Measurements from ENCODE around the gene BCAM.
"Not testable (repeated sequence)": the region's sequence is repeated elsewhere in the genome, so short reads cannot be mapped to it uniquely, and the experiment has no call there.

Gene BCAM

DNA sequence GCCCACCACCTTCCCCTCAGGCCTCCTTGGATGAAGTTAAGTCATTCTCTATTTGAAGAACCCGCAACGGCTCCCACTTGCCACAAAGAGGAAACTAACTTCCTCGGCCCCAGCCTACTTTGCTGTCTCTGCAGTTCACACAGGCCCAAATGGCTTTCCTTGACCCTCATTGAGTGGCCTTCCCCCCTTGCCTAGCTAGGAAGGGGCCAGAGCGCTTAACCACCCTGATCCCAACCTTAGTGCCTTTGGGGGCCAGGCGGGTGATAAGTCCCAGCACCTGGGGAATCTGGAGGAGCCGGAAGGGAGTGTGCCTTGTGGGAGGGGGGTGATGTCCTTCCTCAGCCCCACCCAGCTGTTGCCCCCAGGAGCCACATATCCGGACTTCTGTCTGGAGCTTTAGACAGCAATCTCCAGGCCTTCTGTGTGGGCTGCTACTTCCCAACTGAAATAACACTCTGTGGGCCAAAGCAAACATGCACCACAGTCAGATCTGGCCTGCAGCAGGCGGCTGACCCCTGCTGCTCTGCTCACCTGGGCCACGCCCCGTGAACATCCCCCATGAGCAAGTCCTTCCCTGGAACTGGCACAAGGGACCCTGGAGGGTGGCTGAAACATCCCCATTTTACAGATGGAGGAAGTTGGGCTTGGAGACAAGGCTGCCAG is 47.6 kb downstream of the BCAM start:
- DNase-seq: no peak

DNA sequence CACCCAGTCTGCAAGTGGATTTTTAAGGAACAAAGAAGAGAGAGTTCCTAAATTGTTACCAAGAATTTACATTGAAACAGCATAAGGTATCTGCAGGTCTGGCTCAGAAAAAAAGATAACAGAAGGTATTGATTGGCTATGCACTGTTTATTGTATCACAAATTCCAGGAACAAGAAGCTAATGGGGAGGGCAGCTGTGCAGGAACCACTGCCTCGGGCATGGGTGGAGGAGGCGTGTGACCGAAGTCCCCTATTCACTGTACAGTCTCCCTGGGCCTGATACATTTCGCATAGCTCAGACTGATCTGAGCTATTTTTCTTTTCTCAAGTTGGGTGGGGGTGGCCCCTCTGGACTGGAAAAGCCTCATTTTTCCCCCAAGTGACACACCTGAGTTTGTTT is 48.9 kb downstream of the BCAM start:
- no peak for DNase-seq

DNA sequence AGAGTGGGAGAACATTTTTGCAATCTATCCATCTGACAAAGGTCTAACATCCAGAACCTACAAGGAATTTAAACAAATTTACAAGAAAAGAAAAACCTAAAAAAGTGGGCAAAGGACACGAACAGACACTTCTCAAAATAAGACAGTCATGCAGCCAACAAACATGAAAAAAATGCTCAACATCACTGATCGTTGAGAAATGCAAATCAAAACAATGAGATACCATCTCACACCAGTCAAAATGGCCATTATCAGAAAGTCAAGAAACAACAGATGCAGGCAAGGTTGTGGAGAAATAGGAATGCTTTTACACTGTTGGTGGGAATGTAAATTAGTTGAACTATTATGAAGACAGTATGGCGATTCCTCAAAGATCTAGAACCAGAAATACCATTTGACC is 52.7 kb downstream of the BCAM start:
- DNase-seq: not testable (repeated sequence)

DNA sequence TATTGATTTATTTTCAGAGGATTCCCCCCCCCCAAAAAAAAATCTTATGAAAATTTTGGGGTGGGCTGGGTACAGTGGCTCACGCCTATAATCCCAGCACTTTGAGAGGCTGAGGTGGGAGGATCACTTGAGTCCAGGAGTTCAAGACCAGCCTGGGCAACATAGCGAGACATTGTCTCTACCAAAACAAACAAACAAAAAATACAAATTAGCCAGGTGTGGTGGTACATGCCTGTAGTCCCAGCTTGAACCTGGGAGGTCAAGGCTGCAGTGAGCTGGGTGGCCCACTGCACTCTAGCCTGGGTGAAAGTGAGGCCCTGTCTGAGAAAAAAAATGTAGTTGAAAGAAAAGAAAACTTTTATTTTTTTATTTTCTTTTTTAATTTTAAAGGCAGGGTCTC is 55.1 kb downstream of the BCAM start:
- no peak for DNase-seq

DNA sequence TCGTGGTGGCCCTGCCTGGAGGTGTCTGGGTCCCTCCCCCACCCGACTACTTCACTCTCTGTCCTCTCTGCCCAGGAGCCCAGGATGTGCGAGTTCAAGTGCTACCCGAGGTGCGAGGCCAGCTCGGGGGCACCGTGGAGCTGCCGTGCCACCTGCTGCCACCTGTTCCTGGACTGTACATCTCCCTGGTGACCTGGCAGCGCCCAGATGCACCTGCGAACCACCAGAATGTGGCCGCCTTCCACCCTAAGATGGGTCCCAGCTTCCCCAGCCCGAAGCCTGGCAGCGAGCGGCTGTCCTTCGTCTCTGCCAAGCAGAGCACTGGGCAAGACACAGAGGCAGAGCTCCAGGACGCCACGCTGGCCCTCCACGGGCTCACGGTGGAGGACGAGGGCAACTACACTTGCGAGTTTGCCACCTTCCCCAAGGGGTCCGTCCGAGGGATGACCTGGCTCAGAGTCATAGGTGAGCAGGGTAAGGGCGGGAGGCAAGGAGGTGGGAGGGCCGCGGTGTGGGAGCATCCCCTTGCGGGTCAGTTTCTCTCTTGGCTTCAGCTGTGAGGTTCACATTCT is 56.4 kb downstream of the BCAM start:
- DNase-seq: no peak

DNA sequence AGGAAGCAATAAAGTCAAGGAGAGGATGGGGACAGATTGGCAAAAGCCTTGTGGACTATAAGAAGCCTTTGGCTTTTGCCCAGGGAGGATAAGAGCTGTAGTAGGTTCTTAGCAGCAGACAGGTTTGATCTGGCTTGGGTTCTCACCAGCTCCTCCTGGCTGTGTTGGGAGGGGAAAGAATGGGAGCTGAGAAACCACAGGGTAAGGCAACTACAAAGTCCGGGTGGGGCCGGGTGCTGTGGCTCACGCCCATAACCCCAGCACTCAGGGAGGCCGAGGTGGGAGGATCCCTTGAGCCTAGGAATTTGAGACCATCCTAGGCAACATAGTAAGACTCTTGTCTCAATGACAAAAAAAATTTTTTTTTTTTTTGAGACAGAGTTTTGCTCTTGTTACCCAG is 57.8 kb downstream of the BCAM start:
- DNase-seq: no peak

DNA sequence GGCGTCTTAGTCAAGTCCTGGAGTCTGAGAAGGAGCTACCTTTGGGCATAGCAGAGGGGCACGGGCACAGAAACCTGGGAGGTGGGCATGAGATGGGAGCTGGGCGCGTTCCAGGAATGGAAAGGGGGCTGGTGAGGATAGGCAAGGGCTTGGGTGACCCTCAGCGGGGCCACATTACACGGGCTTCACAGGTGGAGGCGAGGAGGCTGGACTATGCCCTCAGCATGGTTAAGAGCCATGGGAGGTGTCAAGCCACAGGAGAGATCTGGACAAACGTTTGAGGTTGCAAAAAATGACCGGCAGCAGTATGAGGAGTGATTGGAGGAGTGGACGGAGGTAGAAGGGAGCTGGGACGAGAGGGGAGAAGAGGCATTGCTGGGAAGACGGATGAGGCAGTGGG is 58.7 kb downstream of the BCAM start:
- DNase-seq: no peak

DNA sequence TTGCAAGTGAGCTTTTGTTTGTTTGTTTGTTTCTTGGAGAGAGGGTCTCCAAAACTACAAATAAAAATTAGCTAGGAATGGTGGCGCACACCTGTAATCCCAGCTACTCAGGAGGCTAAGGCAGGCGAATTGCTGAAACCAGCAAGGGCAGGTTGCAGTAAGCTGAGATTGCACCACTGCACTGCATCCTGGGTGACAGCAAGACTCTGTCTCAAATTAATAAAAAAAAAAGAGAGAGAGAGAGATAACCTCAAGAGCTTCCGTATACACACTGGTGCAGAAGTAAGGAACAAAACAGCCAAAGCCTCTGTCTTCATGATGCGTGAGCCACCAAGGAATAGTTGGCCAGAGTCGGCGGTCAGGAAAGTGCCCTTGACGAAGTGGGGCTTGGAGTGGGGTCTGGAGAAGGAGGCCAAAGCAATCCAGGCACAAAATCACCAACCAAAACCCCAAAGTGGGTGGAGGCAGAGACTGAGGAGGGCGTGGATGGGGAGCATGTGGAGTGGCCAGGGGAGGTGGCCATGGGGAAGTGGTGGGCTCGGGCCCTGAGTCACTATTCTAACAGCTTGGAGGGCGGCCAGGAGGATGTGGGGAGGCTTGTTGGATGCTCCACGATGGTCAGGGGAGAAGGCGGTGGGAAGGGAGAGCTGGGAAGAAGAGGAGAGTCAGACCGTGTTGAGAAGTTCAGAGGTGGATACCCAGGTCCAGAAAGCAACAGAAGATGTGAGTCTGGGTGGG is 61.0 kb downstream of the BCAM start:
- DNase-seq: no peak

All from HCEC 1CT (cell line).